Measurements from ENCODE around the gene LAMP5.

Gene LAMP5

DNA sequence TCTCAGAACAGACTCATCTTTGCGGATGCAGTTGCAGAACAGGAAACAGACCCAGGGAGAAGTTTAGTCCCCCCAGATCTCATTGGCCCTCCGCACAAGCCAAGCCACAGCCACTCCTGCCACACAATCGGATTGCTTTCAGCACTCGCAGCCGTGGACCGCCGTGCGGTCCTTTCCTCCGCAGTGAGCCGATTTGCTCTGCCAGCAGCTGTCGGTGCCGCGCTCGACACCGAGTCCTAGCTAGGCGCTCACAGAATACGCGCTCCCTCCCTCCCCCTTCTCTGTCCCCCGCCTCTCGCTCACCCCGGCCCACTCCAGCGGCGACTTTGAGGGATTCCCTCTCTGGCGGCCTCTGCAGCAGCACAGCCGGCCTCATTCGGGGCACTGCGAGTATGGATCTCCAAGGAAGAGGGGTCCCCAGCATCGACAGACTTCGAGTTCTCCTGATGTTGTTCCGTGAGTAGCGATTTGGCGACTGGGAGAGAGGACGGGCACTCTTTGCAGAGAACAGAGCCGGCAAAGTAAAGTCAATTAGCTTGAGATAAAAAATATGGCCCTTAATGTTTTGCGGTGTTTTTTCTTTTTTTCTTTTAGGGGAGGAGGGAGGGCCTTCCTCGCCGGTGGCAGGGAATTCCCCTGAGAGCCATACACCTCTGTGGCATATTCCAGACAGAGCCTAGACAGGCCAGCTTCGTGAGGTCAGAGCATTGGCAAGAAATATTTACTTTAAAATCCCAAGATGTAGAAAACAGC is at the start of gene LAMP5:
Gene LAMP5 (plus strand): TSS at position 130 of the 753 bp plus-strand sequence. CDS start 263 bp downstream, at position 393.
- Histone ChIP-seq H3K4me3 (ENCODE audit: low read depth, low read length) (peak within 1 kb of the TSS; percentile 64), H3K9me3 (ENCODE audit: control insufficient read depth, insufficient read depth, low read length) (no peaks in the 10 kb centered on the region), H3K36me3 (ENCODE audit: control insufficient read depth, insufficient read depth, low read length) (no peaks in the 10 kb centered on the region), H3K27ac (ENCODE audit: low read depth, low read length) (no peak within 1 kb of the TSS), H3K27me3 (ENCODE audit: control insufficient read depth, insufficient read depth, low read length) (peaks cover 99% of the 10 kb centered on the region), H3K4me1 (ENCODE audit: control insufficient read depth, insufficient read depth, low read length) (peaks cover 36% of the 10 kb centered on the region), H3K9ac (ENCODE audit: low read depth, low read length) (no peak within 1 kb of the TSS)

DNA sequence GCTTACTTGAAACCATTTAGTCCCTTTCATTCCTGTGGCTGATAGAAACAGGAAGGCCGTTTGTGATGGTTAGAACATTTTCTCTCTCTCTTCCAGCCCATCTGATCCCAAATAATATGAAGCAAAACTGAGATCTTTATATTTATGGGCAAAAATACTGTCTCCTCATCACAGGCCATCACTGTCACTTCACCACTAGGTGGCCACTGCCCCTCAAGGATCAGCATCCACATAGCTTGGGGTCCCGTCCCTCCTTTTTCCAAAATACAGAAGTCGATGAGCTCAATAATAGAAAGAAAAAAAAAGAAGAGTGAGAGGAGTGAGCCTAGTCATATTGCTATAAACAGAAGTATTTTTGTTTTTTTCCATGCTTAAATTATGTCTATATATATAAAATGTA is 46.4 kb upstream of the LAMP5 start:
- no peak overlapping the region for H3K9ac ChIP-seq (ENCODE audit: low read depth, low read length)
- no peak overlapping the region for H3K4me3 ChIP-seq (ENCODE audit: low read depth, low read length)
- no peaks in the 10 kb centered on the region for H3K27me3 ChIP-seq (ENCODE audit: control insufficient read depth, insufficient read depth, low read length)
- H3K36me3 ChIP-seq (ENCODE audit: control insufficient read depth, insufficient read depth, low read length), result no peaks in the 10 kb centered on the region
- H3K27ac ChIP-seq (ENCODE audit: low read depth, low read length), result no peak overlapping the region
- H3K9me3 ChIP-seq (ENCODE audit: control insufficient read depth, insufficient read depth, low read length), result no peaks in the 10 kb centered on the region
- H3K4me1 ChIP-seq (ENCODE audit: control insufficient read depth, insufficient read depth, low read length), result no peaks in the 10 kb centered on the region

DNA sequence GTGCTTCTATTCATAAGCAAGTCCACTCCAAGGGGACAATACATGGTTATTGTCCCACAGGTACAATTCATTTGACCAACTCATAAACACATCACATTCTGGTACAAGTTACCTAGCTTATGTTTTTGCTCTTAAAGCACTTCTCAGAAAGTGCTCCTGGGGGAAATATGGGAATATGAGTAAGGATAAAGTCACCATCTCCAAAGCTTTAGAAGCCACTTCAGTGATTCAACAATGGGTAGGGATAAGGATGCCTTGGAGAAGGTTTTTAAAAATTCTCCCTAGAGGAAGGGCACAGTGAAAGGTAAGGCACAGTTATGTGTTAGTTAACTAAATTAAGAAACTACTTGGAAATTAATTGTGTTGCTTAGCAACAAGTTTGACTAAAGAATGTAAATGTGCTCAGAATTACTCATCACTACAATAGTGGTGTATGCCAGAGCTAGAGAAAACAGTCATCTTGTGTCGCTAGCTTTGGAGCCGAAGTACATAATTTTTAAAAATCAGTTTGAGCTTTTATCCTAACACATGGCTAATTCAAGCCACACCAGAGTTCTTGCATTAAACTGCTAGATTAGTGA is 39.5 kb upstream of the LAMP5 start:
- Histone ChIP-seq H3K4me1 (ENCODE audit: control insufficient read depth, insufficient read depth, low read length) (no peaks in the 10 kb centered on the region), H3K27ac (ENCODE audit: low read depth, low read length) (no peak overlapping the region), H3K4me3 (ENCODE audit: low read depth, low read length) (no peak overlapping the region), H3K27me3 (ENCODE audit: control insufficient read depth, insufficient read depth, low read length) (no peaks in the 10 kb centered on the region), H3K36me3 (ENCODE audit: control insufficient read depth, insufficient read depth, low read length) (no peaks in the 10 kb centered on the region; the same call in 1 of the 2 replicates), H3K9ac (ENCODE audit: low read depth, low read length) (no peak overlapping the region), H3K9me3 (ENCODE audit: control insufficient read depth, insufficient read depth, low read length) (no peaks in the 10 kb centered on the region)

DNA sequence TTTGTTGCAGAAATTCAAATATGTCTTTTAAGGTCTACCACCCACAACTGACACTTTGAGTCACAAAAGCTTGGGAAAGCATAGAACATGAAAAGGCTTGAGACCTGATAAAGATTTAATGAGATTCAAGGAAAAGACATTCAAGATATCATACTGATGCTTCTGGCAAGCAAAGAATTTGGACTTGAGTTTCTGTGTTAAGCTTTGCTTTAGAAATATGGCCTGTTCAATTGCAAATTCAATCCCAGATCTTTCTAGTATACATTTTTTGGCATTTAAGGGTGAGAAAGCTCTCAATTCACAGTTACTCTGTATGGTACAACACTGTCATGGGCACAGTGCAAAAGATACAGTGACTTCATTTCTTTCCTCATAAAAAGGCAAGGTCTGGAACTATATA is 38.9 kb upstream of the LAMP5 start:
- no peaks in the 10 kb centered on the region; the same call in 1 of the 2 replicates for H3K36me3 ChIP-seq (ENCODE audit: control insufficient read depth, insufficient read depth, low read length)
- no peaks in the 10 kb centered on the region for H3K9me3 ChIP-seq (ENCODE audit: control insufficient read depth, insufficient read depth, low read length)
- H3K9ac ChIP-seq (ENCODE audit: low read depth, low read length), result no peak overlapping the region
- no peaks in the 10 kb centered on the region for H3K4me1 ChIP-seq (ENCODE audit: control insufficient read depth, insufficient read depth, low read length)
- no peaks in the 10 kb centered on the region for H3K27me3 ChIP-seq (ENCODE audit: control insufficient read depth, insufficient read depth, low read length)
- no peak overlapping the region for H3K27ac ChIP-seq (ENCODE audit: low read depth, low read length)
- no peak overlapping the region for H3K4me3 ChIP-seq (ENCODE audit: low read depth, low read length)

GRCh38 chr20:9476174-9476573 is 38.2 kb upstream of the LAMP5 start:
- Histone ChIP-seq H3K36me3 (ENCODE audit: control insufficient read depth, insufficient read depth, low read length) (no peaks in the 10 kb centered on the region; the same call in 1 of the 2 replicates), H3K27me3 (ENCODE audit: control insufficient read depth, insufficient read depth, low read length) (no peaks in the 10 kb centered on the region), H3K9ac (ENCODE audit: low read depth, low read length) (no peak overlapping the region), H3K9me3 (ENCODE audit: control insufficient read depth, insufficient read depth, low read length) (no peaks in the 10 kb centered on the region), H3K4me3 (ENCODE audit: low read depth, low read length) (no peak overlapping the region), H3K4me1 (ENCODE audit: control insufficient read depth, insufficient read depth, low read length) (no peaks in the 10 kb centered on the region), H3K27ac (ENCODE audit: low read depth, low read length) (no peak overlapping the region)

GRCh38 chr20:9476637-9477036 is 37.8 kb upstream of the LAMP5 start:
- Histone ChIP-seq H3K9ac (ENCODE audit: low read depth, low read length) (no peak overlapping the region), H3K9me3 (ENCODE audit: control insufficient read depth, insufficient read depth, low read length) (no peaks in the 10 kb centered on the region), H3K4me1 (ENCODE audit: control insufficient read depth, insufficient read depth, low read length) (no peaks in the 10 kb centered on the region), H3K27ac (ENCODE audit: low read depth, low read length) (no peak overlapping the region), H3K36me3 (ENCODE audit: control insufficient read depth, insufficient read depth, low read length) (no peaks in the 10 kb centered on the region; the same call in 1 of the 2 replicates), H3K27me3 (ENCODE audit: control insufficient read depth, insufficient read depth, low read length) (no peaks in the 10 kb centered on the region), H3K4me3 (ENCODE audit: low read depth, low read length) (no peak overlapping the region)

- Histone ChIP-seq H3K9ac (ENCODE audit: low read depth, low read length) (no peak overlapping the region), H3K4me3 (ENCODE audit: low read depth, low read length) (no peak overlapping the region), H3K9me3 (ENCODE audit: control insufficient read depth, insufficient read depth, low read length) (no peaks in the 10 kb centered on the region), H3K27ac (ENCODE audit: low read depth, low read length) (no peak overlapping the region), H3K36me3 (ENCODE audit: control insufficient read depth, insufficient read depth, low read length) (no peaks in the 10 kb centered on the region; the same call in 1 of the 2 replicates), H3K4me1 (ENCODE audit: control insufficient read depth, insufficient read depth, low read length) (no peaks in the 10 kb centered on the region), H3K27me3 (ENCODE audit: control insufficient read depth, insufficient read depth, low read length) (no peaks in the 10 kb centered on the region)
Measured at GRCh38 chr20:9478771-9479170, 35.6 kb upstream of the LAMP5 start.

- Histone ChIP-seq H3K36me3 (ENCODE audit: control insufficient read depth, insufficient read depth, low read length) (no peaks in the 10 kb centered on the region), H3K9me3 (ENCODE audit: control insufficient read depth, insufficient read depth, low read length) (no peaks in the 10 kb centered on the region), H3K4me3 (ENCODE audit: low read depth, low read length) (no peak overlapping the region), H3K27me3 (ENCODE audit: control insufficient read depth, insufficient read depth, low read length) (no peaks in the 10 kb centered on the region), H3K27ac (ENCODE audit: low read depth, low read length) (no peak overlapping the region), H3K9ac (ENCODE audit: low read depth, low read length) (no peak overlapping the region), H3K4me1 (ENCODE audit: control insufficient read depth, insufficient read depth, low read length) (no peaks in the 10 kb centered on the region)
Measured at GRCh38 chr20:9480066-9480465, 34.3 kb upstream of the LAMP5 start.

DNA sequence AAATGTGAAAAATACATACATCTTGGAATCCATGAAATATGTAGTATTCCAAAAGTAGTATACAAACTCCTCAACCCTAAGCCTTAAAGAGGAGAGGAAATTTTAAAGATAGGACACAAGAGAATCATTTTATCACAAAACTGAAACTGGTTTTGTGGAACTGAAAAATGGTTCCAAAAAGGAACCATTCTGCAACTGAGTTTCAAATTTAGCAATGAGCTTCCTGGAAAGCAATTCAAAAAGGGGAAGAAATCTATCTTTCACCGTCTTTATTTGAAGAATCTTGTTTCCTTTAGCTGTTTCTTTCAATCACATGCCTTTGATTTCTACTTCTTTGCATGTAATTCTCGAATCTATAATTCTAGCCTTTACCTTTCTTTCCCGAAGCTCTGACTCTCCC is 32.2 kb upstream of the LAMP5 start:
- Histone ChIP-seq H3K27ac (ENCODE audit: low read depth, low read length) (no peak overlapping the region), H3K27me3 (ENCODE audit: control insufficient read depth, insufficient read depth, low read length) (no peaks in the 10 kb centered on the region), H3K9ac (ENCODE audit: low read depth, low read length) (no peak overlapping the region)

GRCh38 chr20:9483131-9483530 is 31.3 kb upstream of the LAMP5 start:
- Histone ChIP-seq H3K9me3 (ENCODE audit: control insufficient read depth, insufficient read depth, low read length) (no peaks in the 10 kb centered on the region), H3K4me3 (ENCODE audit: low read depth, low read length) (no peak overlapping the region), H3K36me3 (ENCODE audit: control insufficient read depth, insufficient read depth, low read length) (no peaks in the 10 kb centered on the region), H3K27ac (ENCODE audit: low read depth, low read length) (no peak overlapping the region), H3K4me1 (ENCODE audit: control insufficient read depth, insufficient read depth, low read length) (no peaks in the 10 kb centered on the region), H3K9ac (ENCODE audit: low read depth, low read length) (no peak overlapping the region), H3K27me3 (ENCODE audit: control insufficient read depth, insufficient read depth, low read length) (no peaks in the 10 kb centered on the region)

More for the DNA sequence above, 32.2 kb upstream of the LAMP5 start:
- H3K9me3 ChIP-seq (ENCODE audit: control insufficient read depth, insufficient read depth, low read length), result no peaks in the 10 kb centered on the region
- no peaks in the 10 kb centered on the region for H3K4me1 ChIP-seq (ENCODE audit: control insufficient read depth, insufficient read depth, low read length)
- H3K4me3 ChIP-seq (ENCODE audit: low read depth, low read length), result no peak overlapping the region
- no peaks in the 10 kb centered on the region for H3K36me3 ChIP-seq (ENCODE audit: control insufficient read depth, insufficient read depth, low read length)

GRCh38 chr20:9485614-9486340 is 28.6 kb upstream of the LAMP5 start:
- no peaks in the 10 kb centered on the region for H3K27me3 ChIP-seq (ENCODE audit: control insufficient read depth, insufficient read depth, low read length)
- H3K4me1 ChIP-seq (ENCODE audit: control insufficient read depth, insufficient read depth, low read length), result no peaks in the 10 kb centered on the region
- no peaks in the 10 kb centered on the region for H3K9me3 ChIP-seq (ENCODE audit: control insufficient read depth, insufficient read depth, low read length)
- H3K9ac ChIP-seq (ENCODE audit: low read depth, low read length), result no peak overlapping the region
- H3K36me3 ChIP-seq (ENCODE audit: control insufficient read depth, insufficient read depth, low read length), result no peaks in the 10 kb centered on the region
- no peak overlapping the region for H3K27ac ChIP-seq (ENCODE audit: low read depth, low read length)
- no peak overlapping the region for H3K4me3 ChIP-seq (ENCODE audit: low read depth, low read length)
